Neural cell (in vitro differentiated cells): Measurements from ENCODE around the gene NPIPA8.
"Not testable (repeated sequence)": the region's sequence is repeated elsewhere in the genome, so short reads cannot be mapped to it uniquely, and the experiment has no call there.

Experiments
- EP300 ChIP-seq: fragments of 450-650 bp; conservative IDR thresholded peaks from 2 replicates; pipeline ENCODE4 v1.6.1; 2014; ENCODE audit warnings: antibody characterized with exemption, mild to moderate bottlenecking, moderate library complexity; ENCODE audit not compliant: poor library complexity, severe bottlenecking
- EZH2 ChIP-seq: fragments of 200-600, 300-800 bp; shearing (Covaris generic), sonication (generic); IDR thresholded peaks from 2 replicates; pipeline ENCODE4 v1.6.1; 2014; ENCODE audit warnings: antibody characterized with exemption, low read length, borderline replicate concordance, mild to moderate bottlenecking; ENCODE audit not compliant: insufficient read depth, poor library complexity, severe bottlenecking
- SMC3 ChIP-seq: fragments of 450-650 bp; conservative IDR thresholded peaks from 2 replicates; pipeline ENCODE4 v1.6.1; 2014; ENCODE audit warnings: antibody characterized with exemption, mild to moderate bottlenecking, moderate library complexity; ENCODE audit not compliant: poor library complexity
- TF ChIP-seq, protein P1 (sequence below): fragments of 450-650 bp; IDR thresholded peaks from 2 replicates; pipeline ENCODE4 v1.5.1; 2014; ENCODE audit warnings: antibody characterized with exemption, mild to moderate bottlenecking, moderate library complexity; ENCODE audit not compliant: poor library complexity, severe bottlenecking

- not testable (repeated sequence) for TF ChIP-seq SMC3, EP300, EZH2
- TF ChIP-seq, protein P1, sequence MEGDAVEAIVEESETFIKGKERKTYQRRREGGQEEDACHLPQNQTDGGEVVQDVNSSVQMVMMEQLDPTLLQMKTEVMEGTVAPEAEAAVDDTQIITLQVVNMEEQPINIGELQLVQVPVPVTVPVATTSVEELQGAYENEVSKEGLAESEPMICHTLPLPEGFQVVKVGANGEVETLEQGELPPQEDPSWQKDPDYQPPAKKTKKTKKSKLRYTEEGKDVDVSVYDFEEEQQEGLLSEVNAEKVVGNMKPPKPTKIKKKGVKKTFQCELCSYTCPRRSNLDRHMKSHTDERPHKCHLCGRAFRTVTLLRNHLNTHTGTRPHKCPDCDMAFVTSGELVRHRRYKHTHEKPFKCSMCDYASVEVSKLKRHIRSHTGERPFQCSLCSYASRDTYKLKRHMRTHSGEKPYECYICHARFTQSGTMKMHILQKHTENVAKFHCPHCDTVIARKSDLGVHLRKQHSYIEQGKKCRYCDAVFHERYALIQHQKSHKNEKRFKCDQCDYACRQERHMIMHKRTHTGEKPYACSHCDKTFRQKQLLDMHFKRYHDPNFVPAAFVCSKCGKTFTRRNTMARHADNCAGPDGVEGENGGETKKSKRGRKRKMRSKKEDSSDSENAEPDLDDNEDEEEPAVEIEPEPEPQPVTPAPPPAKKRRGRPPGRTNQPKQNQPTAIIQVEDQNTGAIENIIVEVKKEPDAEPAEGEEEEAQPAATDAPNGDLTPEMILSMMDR: not testable (repeated sequence)
These were observed 33.4 kb downstream of the NPIPA8 start for GRCh38 chr16:18303059-18303706.
